NCI-H748 (cell line): ENCODE measurements around the gene TMED6.
A peak's percentile ranks its signal among the peaks of the same experiment; 100 is the strongest.

Experiments used
- DNase-seq: peaks from one replicate; lab custom pipeline; 2025; ENCODE audit not compliant: unreplicated experiment; lab: John Stamatoyannopoulos, UW

TMED6 gene

GRCh38 chr16:69351309-69352027 lies at the start of gene TMED6:
Gene TMED6, minus strand, starts transcription at chr16:69351786. Its CDS starts 33 bp downstream, at chr16:69351753.
- DNase-seq, result no peak

- no peak for DNase-seq
Measured at GRCh38 chr16:69399361-69399760, 47.8 kb upstream of the TMED6 start.

DNA sequence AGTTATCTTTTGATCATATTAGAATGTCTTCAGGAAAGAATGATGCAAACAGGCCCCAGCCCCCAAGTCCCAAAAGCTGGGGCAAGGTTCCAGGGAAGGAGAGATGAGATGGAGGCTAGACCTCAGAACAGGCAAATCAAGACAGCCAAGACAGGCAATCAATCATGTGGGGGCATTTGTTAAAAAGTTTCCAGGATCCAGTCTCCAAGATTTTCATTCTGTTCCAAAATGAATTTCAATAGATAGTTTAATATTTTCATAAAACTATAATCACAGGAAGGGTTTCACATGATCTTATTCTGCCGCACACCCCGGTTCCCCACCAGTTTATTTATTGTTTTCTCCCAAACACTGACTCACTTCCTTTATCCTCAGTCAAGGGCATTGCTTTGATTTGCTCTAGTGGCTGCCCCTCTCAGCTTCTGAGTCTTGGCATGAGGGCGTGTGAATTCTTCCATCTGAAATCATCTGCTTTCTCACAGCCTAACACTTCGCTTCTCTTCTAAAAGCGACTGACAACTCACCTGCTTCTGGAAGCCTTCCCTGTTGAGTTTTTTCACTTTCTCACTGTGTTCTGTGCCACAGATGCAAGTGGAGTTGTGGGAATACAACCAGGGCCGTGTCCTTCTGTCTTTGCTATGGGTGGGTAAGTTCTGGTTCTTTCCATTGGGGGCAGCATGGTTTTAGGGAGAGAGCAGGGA lies 46.4 kb upstream of the TMED6 start:
- DNase-seq, result peak; percentile 24

DNA sequence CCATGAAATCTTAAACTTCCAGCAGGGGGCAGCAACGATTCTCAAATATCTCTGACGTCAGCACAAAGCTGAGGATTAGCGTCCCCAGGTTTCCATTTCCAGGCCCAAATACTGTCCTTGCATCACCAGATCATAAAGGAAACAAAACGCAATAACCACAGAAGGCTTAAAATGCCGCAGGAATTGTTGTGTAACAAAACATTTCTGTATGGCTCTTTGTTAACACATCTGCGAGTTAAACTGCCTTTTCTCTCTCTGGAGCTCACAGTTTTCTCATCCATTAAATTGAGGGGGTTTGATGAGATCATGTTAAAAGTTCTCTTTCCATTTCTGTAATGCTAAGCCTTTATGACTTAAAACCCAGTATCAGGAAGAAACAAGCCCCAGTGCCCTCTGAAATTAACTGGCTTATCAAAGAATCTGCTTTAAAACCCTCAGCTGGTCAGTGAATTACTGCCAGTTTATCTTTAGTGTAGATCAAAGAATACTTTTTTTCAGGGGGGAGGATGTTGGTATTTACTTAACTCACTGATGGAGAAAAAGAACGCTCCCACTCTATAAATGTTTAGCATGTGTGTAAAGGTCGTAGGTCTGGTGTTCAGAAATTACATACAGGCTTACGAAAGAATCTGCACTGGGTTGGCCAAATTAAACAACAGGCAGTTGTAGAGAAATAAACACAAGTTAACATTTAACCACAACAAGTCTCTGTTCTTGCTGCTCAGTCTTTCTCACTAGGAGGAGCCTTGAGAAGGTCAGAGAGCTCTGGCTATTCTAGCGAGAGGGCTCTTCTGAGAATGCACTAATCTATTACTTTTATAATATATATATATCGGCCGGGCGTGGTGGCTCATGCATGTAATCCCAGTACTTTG lies 44.8 kb upstream of the TMED6 start:
- DNase-seq, result peak; percentile 74

DNA sequence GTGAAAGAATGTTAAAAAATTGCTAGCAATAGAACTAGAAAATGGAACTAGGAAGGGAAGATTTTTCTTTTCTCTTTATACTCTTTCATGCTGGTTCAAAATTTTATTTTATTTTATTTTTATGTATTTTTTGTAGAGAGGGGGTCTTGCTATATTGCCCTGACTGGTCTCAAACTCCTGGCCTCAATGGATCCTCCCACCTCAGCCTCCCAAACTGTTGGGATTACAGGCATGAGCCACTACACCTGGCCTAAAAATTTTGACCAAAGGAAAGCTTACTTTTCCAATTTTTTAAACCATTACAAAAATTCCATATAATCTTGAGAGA lies 44.2 kb upstream of the TMED6 start:
- DNase-seq, result no peak

DNA sequence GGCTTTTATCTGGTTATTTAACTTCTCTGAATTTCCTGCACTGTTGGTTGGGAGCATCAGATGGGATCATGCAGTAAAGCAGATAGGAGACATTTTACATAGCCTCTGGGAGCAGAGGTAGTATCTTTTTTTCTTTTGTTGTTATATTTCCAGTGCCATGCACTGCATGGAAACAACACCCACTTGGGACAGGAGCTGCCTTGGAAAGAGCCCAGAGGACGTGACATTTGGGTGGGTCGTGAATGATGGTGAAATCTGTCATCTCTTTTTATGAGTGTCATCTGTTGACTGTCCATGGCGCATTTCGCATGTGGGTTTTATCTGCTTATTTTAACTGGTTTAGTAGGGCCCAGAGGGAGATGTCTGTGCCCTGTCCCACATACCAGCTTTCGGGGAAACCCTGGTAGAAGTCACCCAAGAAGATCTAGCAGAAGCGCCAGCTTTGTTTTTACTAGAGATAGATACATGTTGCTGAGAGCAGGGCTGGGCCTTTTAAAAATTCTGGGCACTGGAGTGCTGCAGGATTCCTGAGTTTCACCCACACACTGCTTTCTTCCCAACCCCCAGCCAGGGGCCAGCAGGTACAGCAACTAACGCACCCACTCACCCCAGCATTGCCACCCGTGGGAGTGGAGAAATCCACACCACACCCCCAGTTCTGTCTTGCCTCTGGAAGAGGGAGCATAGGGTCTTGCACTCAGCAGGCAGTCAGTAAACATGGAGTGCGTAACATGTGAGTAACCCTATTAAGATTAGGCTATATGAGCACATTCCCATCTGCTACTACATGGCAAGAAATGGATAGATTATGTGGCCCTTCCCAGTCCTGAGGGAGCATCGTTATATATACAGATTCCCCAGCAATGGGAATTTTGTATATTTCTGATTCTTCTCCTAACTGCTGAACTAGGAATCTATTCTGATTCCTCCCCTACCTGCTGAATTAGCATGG lies 42.6 kb upstream of the TMED6 start:
- no peak for DNase-seq

GRCh38 chr16:69386596-69386995 lies 35.0 kb upstream of the TMED6 start:
- DNase-seq, result no peak

DNA sequence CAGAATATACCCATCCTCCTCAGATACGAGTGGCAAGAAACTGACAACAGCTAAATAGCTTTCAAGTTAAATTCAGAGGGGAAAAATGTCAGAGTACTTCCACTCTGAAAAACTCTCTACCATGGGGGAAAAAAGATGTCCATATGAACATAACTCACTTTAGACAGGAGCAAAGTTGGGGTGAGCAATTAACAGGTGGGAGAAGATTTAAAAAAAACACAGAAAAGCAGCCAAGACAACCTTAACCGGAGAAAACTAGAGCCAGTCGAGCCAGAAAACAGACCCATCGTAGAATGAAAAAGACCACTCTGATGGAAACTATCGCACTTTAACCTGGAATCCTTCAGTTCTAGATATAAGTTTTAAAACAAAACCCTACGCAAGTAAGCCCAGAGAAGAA lies 33.4 kb upstream of the TMED6 start:
- no peak for DNase-seq

- no peak for DNase-seq
Measured at GRCh38 chr16:69382421-69382820, 30.8 kb upstream of the TMED6 start.

GRCh38 chr16:69381231-69381630 lies 29.6 kb upstream of the TMED6 start:
- DNase-seq, result no peak

- DNase-seq, result no peak
Measured at GRCh38 chr16:69378760-69379159, 27.2 kb upstream of the TMED6 start.

DNA sequence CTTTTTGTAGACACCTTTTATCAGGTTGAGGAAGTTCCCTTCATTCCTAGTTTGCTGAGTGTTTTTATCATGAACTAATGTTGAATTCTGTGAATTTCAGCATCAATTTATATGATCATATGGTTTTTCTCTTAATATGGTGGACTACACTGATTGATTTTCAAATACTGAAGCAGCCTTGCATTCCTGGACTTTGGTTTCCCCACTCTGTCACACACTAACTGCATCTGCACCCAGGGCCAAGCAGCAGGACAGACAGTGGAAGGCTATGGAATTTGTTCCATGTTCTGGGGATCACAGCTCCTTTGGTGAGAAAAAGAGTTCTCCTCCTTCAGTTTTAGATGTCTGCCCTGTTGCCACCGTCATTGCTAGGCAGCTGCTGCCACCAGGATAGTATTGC lies 26.4 kb upstream of the TMED6 start:
- no peak for DNase-seq

DNA sequence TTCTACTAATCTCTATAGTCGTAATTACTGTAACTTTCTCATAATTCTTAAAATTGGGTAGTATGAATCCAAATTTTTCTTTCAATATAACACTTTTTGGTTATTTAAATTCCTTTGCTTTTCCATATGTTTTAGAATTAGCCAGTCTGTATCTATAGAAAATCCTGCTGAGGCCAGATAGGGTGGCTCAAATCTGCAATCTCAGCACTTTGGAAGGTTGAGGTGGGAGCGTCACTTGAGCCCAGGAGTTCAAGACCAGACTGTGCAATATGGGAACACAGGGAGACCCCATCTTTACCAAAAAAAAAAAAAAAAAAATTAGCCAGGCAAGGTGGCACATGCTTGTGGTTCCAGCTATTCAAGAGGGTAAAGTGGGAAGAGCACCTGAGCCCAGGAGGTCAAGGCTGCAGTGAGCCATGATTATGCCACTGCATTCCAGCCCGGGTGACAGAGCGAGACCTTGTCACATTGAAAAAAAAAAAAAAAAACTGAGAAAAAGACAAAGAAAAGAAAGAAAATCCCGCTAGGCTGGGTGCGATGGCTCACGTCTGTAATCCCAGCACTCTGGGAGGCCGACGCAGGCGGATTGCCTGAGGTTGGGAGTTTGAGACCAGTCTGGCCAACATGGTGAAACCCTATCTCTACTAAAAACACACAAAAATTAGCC lies 24.9 kb upstream of the TMED6 start:
- DNase-seq, result no peak

GRCh38 chr16:69373019-69373418 lies 21.4 kb upstream of the TMED6 start:
- no peak for DNase-seq

DNA sequence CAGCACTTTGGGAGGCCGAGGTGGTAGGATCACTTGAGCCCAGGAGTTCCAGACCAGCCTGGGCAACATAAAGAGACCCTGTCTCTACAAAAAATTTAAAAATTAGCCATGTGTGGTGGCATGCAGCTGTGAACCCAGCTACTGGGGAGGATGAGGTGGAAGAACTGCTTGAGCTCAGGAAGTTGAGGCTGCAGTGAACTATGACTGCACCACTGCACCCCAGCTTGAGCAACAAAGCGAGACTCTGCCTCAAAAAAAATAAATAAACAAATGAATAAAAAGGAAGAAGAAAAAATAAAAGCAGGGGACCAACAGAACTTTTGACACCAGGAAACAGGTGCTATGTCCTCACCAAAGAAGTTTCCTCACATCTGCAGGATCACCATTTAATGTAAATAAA lies 20.0 kb upstream of the TMED6 start:
- DNase-seq, result no peak

GRCh38 chr16:69368866-69369265 lies 17.3 kb upstream of the TMED6 start:
- DNase-seq, result no peak

- no peak for DNase-seq
Measured at GRCh38 chr16:69367980-69368379, 16.4 kb upstream of the TMED6 start.

- DNase-seq, result no peak
Measured at GRCh38 chr16:69366431-69366830, 14.8 kb upstream of the TMED6 start.

GRCh38 chr16:69365901-69366300 lies 14.3 kb upstream of the TMED6 start:
- DNase-seq, result no peak

- DNase-seq, result no peak
Measured at GRCh38 chr16:69364088-69364487, 12.5 kb upstream of the TMED6 start.
